ENCODE measurements around the gene LRGUK.

LRGUK gene

GRCh38 chr7:134193240-134193639 is 66.1 kb downstream of the LRGUK start:
- DNase-seq (ENCODE audit: insufficient read length, low spot score) (no peak), FAIRE-seq (no peak)
- no peak for TF ChIP-seq CTCF (IDR thresholded peaks at IDR 0.05; ENCODE audit: insufficient read depth, missing control alignments)

GRCh38 chr7:134195252-134195651 is 68.1 kb downstream of the LRGUK start:
- FAIRE-seq = no peak
- no peak for DNase-seq (ENCODE audit: insufficient read length, low spot score)
- TF ChIP-seq CTCF (IDR thresholded peaks at IDR 0.05; ENCODE audit: insufficient read depth, missing control alignments) = no peak

GRCh38 chr7:134196439-134196838 is 69.3 kb downstream of the LRGUK start:
- DNase-seq (ENCODE audit: insufficient read length, low spot score) (no peak), FAIRE-seq (no peak)
- TF ChIP-seq CTCF (IDR thresholded peaks at IDR 0.05; ENCODE audit: insufficient read depth, missing control alignments) = no peak

GRCh38 chr7:134197345-134197744 is 70.2 kb downstream of the LRGUK start:
- TF ChIP-seq CTCF (IDR thresholded peaks at IDR 0.05; ENCODE audit: insufficient read depth, missing control alignments) = no peak
- FAIRE-seq (no peak), DNase-seq (ENCODE audit: insufficient read length, low spot score) (no peak)

- no peak for FAIRE-seq
- DNase-seq (ENCODE audit: insufficient read length, low spot score) = no peak
- no peak for TF ChIP-seq CTCF (IDR thresholded peaks at IDR 0.05; ENCODE audit: insufficient read depth, missing control alignments)
Measured at GRCh38 chr7:134200970-134201369, 73.8 kb downstream of the LRGUK start.

GRCh38 chr7:134201569-134202261 is 74.6 kb downstream of the LRGUK start:
- no peak for FAIRE-seq
- no peak for DNase-seq (ENCODE audit: insufficient read length, low spot score)
- no peak for TF ChIP-seq CTCF (IDR thresholded peaks at IDR 0.05; ENCODE audit: insufficient read depth, missing control alignments)

- DNase-seq (ENCODE audit: insufficient read length, low spot score) (no peak), FAIRE-seq (no peak)
- no peak for TF ChIP-seq CTCF (IDR thresholded peaks at IDR 0.05; ENCODE audit: insufficient read depth, missing control alignments)
Measured at GRCh38 chr7:134203186-134203889, 76.2 kb downstream of the LRGUK start.

Data from D721Med (cell line).